Uterus (tissue), 2 donors: Measurements from ENCODE around the gene PNPO.
A peak's percentile ranks its signal among the peaks of the same experiment; 100 is the strongest.

Experiments
- POLR2A ChIP-seq, 2 donors: fragments of 450-650 bp; IDR thresholded peaks; one replicate each; pipeline ENCODE4 v1.6.1; 2016; ENCODE audit warnings: antibody characterized with exemption in 2 of 2, mild to moderate bottlenecking in 1 of 2, moderate library complexity in 1 of 2
- TF ChIP-seq, protein P1 (sequence below), 4 experiments: fragments of 200-600 bp in 2 of 4; fragments of 450-650 bp in 2 of 4; sonication (generic) in 2 of 4; IDR thresholded peaks; one replicate each; pipeline ENCODE4 v1.5.1; 2016 to 2019; ENCODE audit warnings: antibody characterized with exemption in 4 of 4, mild to moderate bottlenecking in 2 of 4, moderate library complexity in 1 of 4

DNA sequence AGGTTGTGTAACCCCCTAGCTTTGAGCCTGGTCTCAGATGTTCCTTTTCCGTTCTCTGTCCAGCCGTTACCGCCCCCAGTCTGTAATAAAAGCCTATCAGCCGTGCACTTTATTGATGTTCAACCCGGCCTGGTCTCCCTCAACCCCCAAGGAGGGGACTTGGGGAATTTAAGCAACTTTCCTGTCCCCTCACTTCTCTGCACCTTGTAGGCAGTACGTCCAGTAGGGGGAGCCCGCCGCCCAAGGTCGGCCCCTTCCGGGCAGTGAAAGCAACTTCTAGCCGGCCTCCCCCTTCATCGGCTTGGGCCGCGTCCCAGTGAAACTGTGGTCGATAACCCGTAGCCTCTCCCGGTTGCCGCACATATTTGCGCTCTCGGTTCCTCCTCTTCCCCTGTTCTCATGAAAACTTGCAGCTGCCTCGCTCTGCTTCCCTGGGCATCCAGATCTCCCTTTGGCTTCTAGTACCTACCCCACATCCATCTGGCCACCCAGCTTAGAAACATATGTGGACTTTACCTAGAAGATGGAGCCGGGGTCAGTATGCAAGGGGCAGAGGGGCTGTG is 7.9 kb downstream of the PNPO start:
- TF ChIP-seq, protein P1, sequence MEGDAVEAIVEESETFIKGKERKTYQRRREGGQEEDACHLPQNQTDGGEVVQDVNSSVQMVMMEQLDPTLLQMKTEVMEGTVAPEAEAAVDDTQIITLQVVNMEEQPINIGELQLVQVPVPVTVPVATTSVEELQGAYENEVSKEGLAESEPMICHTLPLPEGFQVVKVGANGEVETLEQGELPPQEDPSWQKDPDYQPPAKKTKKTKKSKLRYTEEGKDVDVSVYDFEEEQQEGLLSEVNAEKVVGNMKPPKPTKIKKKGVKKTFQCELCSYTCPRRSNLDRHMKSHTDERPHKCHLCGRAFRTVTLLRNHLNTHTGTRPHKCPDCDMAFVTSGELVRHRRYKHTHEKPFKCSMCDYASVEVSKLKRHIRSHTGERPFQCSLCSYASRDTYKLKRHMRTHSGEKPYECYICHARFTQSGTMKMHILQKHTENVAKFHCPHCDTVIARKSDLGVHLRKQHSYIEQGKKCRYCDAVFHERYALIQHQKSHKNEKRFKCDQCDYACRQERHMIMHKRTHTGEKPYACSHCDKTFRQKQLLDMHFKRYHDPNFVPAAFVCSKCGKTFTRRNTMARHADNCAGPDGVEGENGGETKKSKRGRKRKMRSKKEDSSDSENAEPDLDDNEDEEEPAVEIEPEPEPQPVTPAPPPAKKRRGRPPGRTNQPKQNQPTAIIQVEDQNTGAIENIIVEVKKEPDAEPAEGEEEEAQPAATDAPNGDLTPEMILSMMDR (IDR thresholded peaks at IDR 0.05) = peak; percentile 89 to 93 (median 92)
- TF ChIP-seq POLR2A (IDR thresholded peaks at IDR 0.05) = peak in 1 of 2 donors; percentile 17
